CD4-positive, alpha-beta T cell (primary cell): ENCODE data around the gene XAGE3. TPM values are rescaled to one million over a fixed set of nuclear protein-coding genes. Genes with fewer than 3 reads are reported as not detected.
"Not testable (repeated sequence)": the region's sequence is repeated elsewhere in the genome, so short reads cannot be mapped to it uniquely, and the experiment has no call there.

ENCODE experiments used
- ATAC-seq: fragments of 200-7000 bp; cut with Tn5 transposase; one replicate; pipeline ENCODE4 v1.10.0; 2022; ENCODE audit warnings: mild to moderate bottlenecking; ENCODE audit not compliant: poor library complexity
- CTCF ChIA-PET: fragments of 350-600 bp; sonication (Branson Sonifier 250); formaldehyde crosslinking; loops from one replicate; lab custom pipeline; 2021; ENCODE audit warnings: antibody characterized with exemption, inconsistent platforms; lab: Charles Lee
- POLR2A ChIA-PET: fragments of 350-600 bp; sonication (Branson Sonifier 250); formaldehyde crosslinking; loops from one replicate; lab custom pipeline; 2021; ENCODE audit warnings: antibody characterized with exemption, inconsistent platforms; lab: Charles Lee
- DNase-seq, 14 experiments: peaks; one replicate each; pipeline ENCODE4 v3.0.0-alpha.2; 2013 to 2020; ENCODE audit warnings: mixed read lengths in 2 of 14
- H3K27ac ChIP-seq, 2 donors: one replicate each; pipeline versions ENCODE4 v1.5.1 to v1.7.0; 2013; ENCODE audit warnings: low read length in 2 of 2, low read depth in 1 of 2, mild to moderate bottlenecking in 1 of 2
- H3K27me3 ChIP-seq, 2 experiments: 1 replicate in 1 of 2; 2 replicates in 1 of 2; pipeline versions ENCODE4 v1.6.1 to v1.7.0; 2013; ENCODE audit warnings: low read length in 2 of 2, control low read depth in 1 of 2, mild to moderate bottlenecking in 1 of 2, moderate library complexity in 1 of 2; ENCODE audit not compliant: insufficient read depth in 2 of 2, control insufficient read depth in 1 of 2
- H3K36me3 ChIP-seq: one replicate; pipeline ENCODE4 v1.6.1; 2013; ENCODE audit warnings: low read length, control low read depth; ENCODE audit not compliant: insufficient read depth
- H3K4me1 ChIP-seq: one replicate; pipeline ENCODE4 v1.6.1; 2013; ENCODE audit warnings: low read length, control low read depth; ENCODE audit not compliant: insufficient read depth
- H3K4me3 ChIP-seq: one replicate; pipeline ENCODE4 v1.5.1; 2013; ENCODE audit warnings: mild to moderate bottlenecking, low read length, moderate library complexity
- H3K9me3 ChIP-seq, 2 experiments: 1 replicate in 1 of 2; 2 replicates in 1 of 2; pipeline versions ENCODE4 v1.6.1 to v1.7.0; 2013; ENCODE audit warnings: low read length in 2 of 2, mild to moderate bottlenecking in 2 of 2, control low read depth in 1 of 2, moderate library complexity in 1 of 2; ENCODE audit not compliant: control insufficient read depth in 1 of 2, insufficient read depth in 1 of 2
- H3K27ac Mint-ChIP-seq: one replicate; pipeline ENCODE4 v1.8.0; 2020; ENCODE audit warnings: mixed read lengths
- H3K27me3 Mint-ChIP-seq: one replicate; pipeline ENCODE4 v1.8.0; 2021; ENCODE audit warnings: mixed read lengths
- H3K36me3 Mint-ChIP-seq: one replicate; pipeline ENCODE4 v1.8.0; 2021; ENCODE audit warnings: low read depth, mixed read lengths
- H3K4me1 Mint-ChIP-seq: one replicate; pipeline ENCODE4 v1.8.0; 2021; ENCODE audit warnings: low read depth, mixed read lengths
- H3K4me3 Mint-ChIP-seq: one replicate; pipeline ENCODE4 v1.8.0; 2020; ENCODE audit warnings: mild to moderate bottlenecking, mixed read lengths
- H3K9me3 Mint-ChIP-seq: one replicate; pipeline ENCODE4 v1.8.0; 2020; ENCODE audit warnings: mixed read lengths
- intact Hi-C, 2 experiments: fragments of 100-400 bp; cut with DNase I in 1 of 2; cut with micrococcal nuclease in 1 of 2; formaldehyde crosslinking; loops; one replicate each; pipeline versions ENCODE4 v1.15.1 to v1.9.0; 2023 to 2025; cut with DNase I, micrococcal nuclease
- total RNA-seq, 174 experiments: library from RNA in 2 of 174; stranded (reverse) in 2 of 174; gene quantifications; one replicate each; pipeline ENCODE4 v1.2.3 and lab custom pipeline; 2021 to 2026

Gene XAGE3
- total RNA-seq, 2 experiments from 2014 or later = not detected

GRCh38 chrX:52906072-52906471, 38.2 kb upstream of the XAGE3 start:
- H3K27me3 ChIP-seq, H3K9me3 Mint-ChIP-seq, H3K4me3 ChIP-seq, H3K27ac Mint-ChIP-seq, DNase-seq, ATAC-seq, H3K4me1 ChIP-seq, H3K36me3 ChIP-seq, H3K9me3 ChIP-seq, H3K36me3 Mint-ChIP-seq, intact Hi-C loops, H3K4me3 Mint-ChIP-seq, H3K4me1 Mint-ChIP-seq, H3K27me3 Mint-ChIP-seq, POLR2A ChIA-PET, CTCF ChIA-PET, H3K27ac ChIP-seq: not testable (repeated sequence)

- H3K27ac Mint-ChIP-seq, H3K27me3 ChIP-seq, CTCF ChIA-PET, H3K9me3 ChIP-seq, H3K4me3 ChIP-seq, H3K36me3 Mint-ChIP-seq, H3K4me1 ChIP-seq, ATAC-seq, H3K9me3 Mint-ChIP-seq, H3K4me3 Mint-ChIP-seq, POLR2A ChIA-PET, H3K27me3 Mint-ChIP-seq, DNase-seq, intact Hi-C loops, H3K27ac ChIP-seq, H3K36me3 ChIP-seq, H3K4me1 Mint-ChIP-seq: not testable (repeated sequence)
Observed at GRCh38 chrX:52905531-52905930, 37.6 kb upstream of the XAGE3 start.

GRCh38 chrX:52896855-52897709, 29.2 kb upstream of the XAGE3 start, which contains the start of gene FAM156B:
Gene FAM156B, plus strand, starts transcription at chrX:52897330. Its CDS starts 9,896 bp downstream, at chrX:52907226.
- H3K27ac ChIP-seq, H3K36me3 Mint-ChIP-seq, H3K4me3 ChIP-seq, H3K9me3 ChIP-seq, H3K4me1 Mint-ChIP-seq, H3K9me3 Mint-ChIP-seq, H3K4me3 Mint-ChIP-seq, DNase-seq, H3K27ac Mint-ChIP-seq, intact Hi-C loops, H3K4me1 ChIP-seq, H3K36me3 ChIP-seq, POLR2A ChIA-PET, CTCF ChIA-PET, H3K27me3 ChIP-seq, H3K27me3 Mint-ChIP-seq: not testable (repeated sequence)
- peak; percentile 85 for ATAC-seq

GRCh38 chrX:52896438-52896837, 28.6 kb upstream of the XAGE3 start:
- peak; percentile 12 for ATAC-seq
- CTCF ChIA-PET, H3K27ac ChIP-seq, H3K27me3 Mint-ChIP-seq, H3K4me1 ChIP-seq, POLR2A ChIA-PET, H3K9me3 ChIP-seq, H3K27me3 ChIP-seq, H3K9me3 Mint-ChIP-seq, H3K4me1 Mint-ChIP-seq, H3K4me3 Mint-ChIP-seq, H3K36me3 ChIP-seq, H3K4me3 ChIP-seq, H3K36me3 Mint-ChIP-seq, DNase-seq, intact Hi-C loops, H3K27ac Mint-ChIP-seq: not testable (repeated sequence)

- H3K9me3 ChIP-seq, H3K4me1 Mint-ChIP-seq, DNase-seq, CTCF ChIA-PET, H3K27me3 Mint-ChIP-seq, ATAC-seq, H3K27me3 ChIP-seq, H3K4me3 ChIP-seq, H3K9me3 Mint-ChIP-seq, H3K4me1 ChIP-seq, H3K36me3 Mint-ChIP-seq, H3K27ac ChIP-seq, H3K36me3 ChIP-seq, H3K27ac Mint-ChIP-seq, POLR2A ChIA-PET, intact Hi-C loops, H3K4me3 Mint-ChIP-seq: not testable (repeated sequence)
Observed at GRCh38 chrX:52888090-52888489, 20.2 kb upstream of the XAGE3 start.

- H3K36me3 ChIP-seq, H3K4me3 Mint-ChIP-seq, CTCF ChIA-PET, DNase-seq, H3K27ac ChIP-seq, H3K4me1 ChIP-seq, intact Hi-C loops, H3K9me3 Mint-ChIP-seq, H3K9me3 ChIP-seq, ATAC-seq, H3K27me3 Mint-ChIP-seq, H3K36me3 Mint-ChIP-seq, H3K4me3 ChIP-seq, H3K27me3 ChIP-seq, H3K4me1 Mint-ChIP-seq, H3K27ac Mint-ChIP-seq, POLR2A ChIA-PET: not testable (repeated sequence)
Observed at GRCh38 chrX:52887459-52887858, 19.6 kb upstream of the XAGE3 start.

- H3K36me3 Mint-ChIP-seq, H3K36me3 ChIP-seq, H3K4me1 Mint-ChIP-seq, POLR2A ChIA-PET, H3K27ac ChIP-seq, H3K9me3 Mint-ChIP-seq, H3K9me3 ChIP-seq, ATAC-seq, intact Hi-C loops, H3K4me3 Mint-ChIP-seq, DNase-seq, H3K27me3 Mint-ChIP-seq, H3K4me3 ChIP-seq, H3K27me3 ChIP-seq, CTCF ChIA-PET, H3K4me1 ChIP-seq, H3K27ac Mint-ChIP-seq: not testable (repeated sequence)
Observed at GRCh38 chrX:52876386-52876785, 8.5 kb upstream of the XAGE3 start.
